NCI-H2196 treated with DMSO at 0.1 percent for 48 hours (cell line): ENCODE results near the gene NAGS.
"Not testable (repeated sequence)": the region's sequence is repeated elsewhere in the genome, so short reads cannot be mapped to it uniquely, and the experiment has no call there.

Experiments used
- DNase-seq: peaks from one replicate; lab custom pipeline; 2025; ENCODE audit not compliant: unreplicated experiment; lab: John Stamatoyannopoulos, UW

The NAGS gene

GRCh38 chr17:44006598-44007345 lies 2.4 kb downstream of the NAGS start:
- DNase-seq, result peak; percentile 80

DNA sequence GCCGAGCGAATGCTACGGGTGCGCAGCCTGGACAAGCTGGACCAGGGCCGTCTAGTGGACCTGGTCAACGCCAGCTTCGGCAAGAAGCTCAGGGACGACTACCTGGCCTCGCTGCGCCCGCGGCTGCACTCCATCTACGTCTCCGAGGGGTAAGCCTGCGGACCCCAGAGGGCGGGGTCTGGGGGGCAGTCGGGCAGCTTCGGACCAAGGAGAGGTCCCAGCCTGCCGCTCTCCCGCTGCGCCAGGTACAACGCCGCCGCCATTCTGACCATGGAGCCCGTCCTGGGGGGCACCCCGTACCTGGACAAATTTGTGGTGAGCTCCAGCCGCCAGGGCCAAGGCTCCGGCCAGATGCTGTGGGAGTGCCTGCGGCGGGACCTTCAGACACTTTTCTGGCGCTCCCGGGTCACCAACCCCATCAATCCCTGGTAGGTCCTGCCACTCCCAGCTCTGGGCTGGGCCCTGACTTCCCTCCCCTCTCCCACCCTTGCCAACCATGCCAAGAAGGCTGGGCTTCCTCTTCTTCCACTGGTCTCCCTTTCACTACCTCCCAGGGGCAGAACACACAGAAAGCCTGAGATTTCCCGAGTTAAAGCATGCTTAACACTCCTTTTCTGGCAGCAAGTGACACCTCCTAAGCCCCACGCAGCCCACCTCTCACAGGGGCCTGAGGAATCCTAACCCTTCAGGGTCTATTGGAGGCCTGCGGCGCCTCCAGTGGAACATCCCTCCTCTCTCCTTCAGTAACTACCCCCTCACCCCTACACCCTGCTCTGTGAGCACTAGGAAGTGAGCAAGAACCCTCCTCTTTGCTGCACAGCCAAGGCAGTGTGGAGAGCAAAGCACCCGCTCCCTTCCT lies 3.2 kb downstream of the NAGS start:
- no peak for DNase-seq

DNA sequence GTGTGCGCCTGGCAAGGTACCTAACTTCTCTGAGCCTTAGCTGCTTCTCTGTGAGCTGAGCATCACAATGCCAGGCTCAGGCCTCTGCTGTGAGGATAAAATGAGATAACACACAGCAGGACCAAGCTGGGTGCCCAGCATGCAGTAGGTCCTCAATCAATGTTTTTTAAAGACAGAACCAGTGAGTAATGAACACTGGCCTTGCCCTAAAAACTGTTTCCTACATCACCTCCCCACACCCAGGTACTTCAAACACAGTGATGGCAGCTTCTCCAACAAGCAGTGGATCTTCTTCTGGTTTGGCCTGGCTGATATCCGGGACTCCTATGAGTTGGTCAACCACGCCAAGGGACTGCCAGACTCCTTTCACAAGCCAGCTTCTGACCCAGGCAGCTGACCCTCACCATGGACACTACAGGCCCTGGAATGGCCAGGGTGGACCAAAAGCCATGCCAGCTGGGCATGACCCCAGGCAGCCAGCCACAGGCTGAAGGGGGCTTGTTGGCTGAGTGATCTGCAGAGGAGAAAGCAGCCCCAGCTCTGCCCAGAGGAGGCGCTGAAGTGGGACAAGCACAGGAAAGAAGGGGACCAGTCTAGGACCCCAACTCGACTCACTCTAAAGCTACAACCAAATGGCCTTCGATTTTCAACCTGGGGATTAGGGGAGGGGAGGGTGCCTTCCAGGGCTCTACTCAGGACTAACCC lies 3.9 kb downstream of the NAGS start:
- DNase-seq, result no peak

GRCh38 chr17:44010966-44011647 lies 6.7 kb downstream of the NAGS start:
- DNase-seq, result no peak

DNA sequence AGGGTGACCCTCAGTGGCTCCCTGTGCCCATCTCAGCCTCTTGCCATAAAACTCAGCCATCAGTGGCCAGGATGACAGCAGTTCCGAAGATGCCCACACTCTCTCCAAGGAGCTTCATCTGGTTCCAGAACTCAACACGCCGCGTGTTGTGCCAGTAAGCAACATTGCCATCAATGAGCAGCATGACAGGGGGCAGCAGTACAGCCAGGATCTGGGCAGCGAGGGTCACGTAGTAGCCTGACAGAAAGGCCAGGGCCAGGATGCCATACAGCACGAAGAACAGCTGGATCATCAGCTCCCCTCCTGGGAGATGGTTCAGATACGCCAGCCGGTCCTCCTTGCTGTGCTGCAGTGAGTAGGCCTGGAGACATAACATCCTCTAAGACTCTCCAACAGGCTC lies 7.5 kb downstream of the NAGS start:
- no peak for DNase-seq

GRCh38 chr17:44012391-44012790 lies 8.0 kb downstream of the NAGS start:
- DNase-seq, result no peak

- DNase-seq, result no peak
These were observed 8.5 kb downstream of the NAGS start for GRCh38 chr17:44012874-44013273.

DNA sequence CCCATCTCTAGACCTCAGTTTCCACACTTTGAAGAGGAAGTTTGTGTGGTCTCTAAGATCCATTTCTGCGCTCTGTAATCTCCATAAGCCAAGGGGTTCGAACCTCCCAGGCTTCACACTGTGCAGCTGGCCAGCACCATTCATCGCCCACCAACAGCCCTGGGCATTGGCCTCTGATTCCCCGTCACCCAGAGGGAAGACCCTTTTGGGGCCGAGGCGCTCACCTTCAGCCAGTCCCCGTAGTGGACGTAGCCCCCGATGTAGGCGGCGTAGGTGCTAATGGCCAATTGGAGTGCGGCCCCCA lies 9.7 kb downstream of the NAGS start:
- DNase-seq, result no peak

GRCh38 chr17:44014437-44015172 lies 10.2 kb downstream of the NAGS start, which contains the start of gene TMEM101:
TMEM101 (minus strand) TSS chr17:44014963; CDS start chr17:44014952, 11 bp downstream.
- peak; percentile 83 for DNase-seq

- not testable (repeated sequence) for DNase-seq
These were observed 16.8 kb downstream of the NAGS start for GRCh38 chr17:44021227-44021626.

- DNase-seq, result no peak
These were observed 17.8 kb downstream of the NAGS start for GRCh38 chr17:44022246-44022645.

DNA sequence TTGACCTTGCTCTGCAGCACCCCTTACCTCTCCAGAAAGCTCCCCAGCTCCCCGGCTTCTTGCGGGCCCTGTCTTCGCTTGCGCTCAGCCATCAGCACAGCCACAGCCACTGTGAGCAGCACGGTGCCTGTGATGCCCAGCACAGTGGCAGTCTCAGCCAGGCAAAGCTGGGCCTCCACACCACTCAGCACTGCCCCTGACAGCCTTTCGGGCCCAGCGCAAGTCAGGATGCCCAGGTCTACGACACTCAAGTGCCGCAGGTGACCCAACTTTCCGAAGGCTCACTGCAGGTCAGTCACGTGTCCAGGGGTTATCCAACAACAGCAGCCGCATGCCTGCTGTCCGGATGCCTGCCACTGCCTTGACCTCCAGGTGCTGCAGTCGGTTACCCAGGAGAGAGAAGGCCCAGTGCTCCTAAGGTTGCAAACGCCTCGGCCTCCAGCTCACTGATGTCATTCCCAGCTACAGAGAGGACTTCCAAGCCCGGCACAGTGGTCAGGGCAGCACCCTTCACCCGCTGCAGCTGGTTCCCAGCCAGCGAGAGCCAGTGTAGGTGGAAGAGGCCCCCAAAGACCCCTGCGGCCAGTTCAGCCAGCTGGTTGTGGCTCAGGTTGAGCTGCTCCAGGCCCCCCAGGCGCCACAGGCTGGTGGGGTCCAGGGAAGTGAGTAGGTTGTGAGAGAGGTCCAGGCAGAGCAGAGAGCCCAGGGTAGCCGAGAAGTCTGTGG lies 19.3 kb downstream of the NAGS start:
- peak; percentile 30 for DNase-seq

GRCh38 chr17:44024271-44024663 lies 19.8 kb downstream of the NAGS start:
- DNase-seq, result peak; percentile 83

DNA sequence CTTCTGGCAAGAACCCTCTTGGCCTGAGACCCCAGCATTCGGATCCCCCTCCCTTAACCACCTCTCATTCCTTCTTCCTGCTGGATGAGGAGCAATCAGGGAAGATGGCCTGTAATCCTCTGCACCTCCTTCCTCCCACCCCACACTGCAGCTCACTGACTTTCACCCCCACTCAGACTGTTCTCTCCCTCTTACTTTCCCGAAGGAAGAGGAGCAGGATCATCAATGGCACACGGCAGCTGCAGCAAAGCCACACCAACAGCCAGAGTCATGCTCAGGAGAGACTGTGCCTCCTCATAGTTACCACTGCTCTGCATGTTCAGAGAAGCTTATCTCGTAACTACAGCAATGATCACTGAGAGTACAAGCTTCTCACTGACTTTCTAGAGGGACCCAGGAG lies 20.4 kb downstream of the NAGS start:
- DNase-seq, result no peak

DNA sequence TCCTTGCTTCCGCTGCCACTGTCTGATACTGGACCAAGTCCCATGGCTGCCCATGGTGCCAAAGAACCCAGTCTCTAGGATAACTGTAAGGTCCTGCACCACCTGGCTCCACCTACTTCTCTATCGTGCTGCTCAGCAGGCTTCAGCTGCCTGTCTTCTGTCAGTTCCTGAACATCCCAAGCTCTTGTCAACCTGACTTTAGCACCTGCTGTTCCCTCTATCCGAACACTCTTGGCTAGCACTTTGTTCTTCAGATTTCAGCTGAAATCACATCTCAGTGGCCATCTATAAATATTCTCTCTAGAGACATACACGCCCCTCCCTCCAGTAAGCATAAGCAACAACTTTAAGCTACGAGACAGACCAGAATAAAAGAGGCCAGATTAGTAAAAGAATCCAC lies 25.3 kb downstream of the NAGS start:
- DNase-seq, result no peak

GRCh38 chr17:44030482-44030881 lies 26.1 kb downstream of the NAGS start:
- DNase-seq, result no peak

GRCh38 chr17:44033861-44034408 lies 29.5 kb downstream of the NAGS start:
- no peak for DNase-seq

- DNase-seq, result not testable (repeated sequence)
These were observed 30.3 kb downstream of the NAGS start for GRCh38 chr17:44034688-44035087.

GRCh38 chr17:44037471-44037870 lies 33.0 kb downstream of the NAGS start:
- no peak for DNase-seq

DNA sequence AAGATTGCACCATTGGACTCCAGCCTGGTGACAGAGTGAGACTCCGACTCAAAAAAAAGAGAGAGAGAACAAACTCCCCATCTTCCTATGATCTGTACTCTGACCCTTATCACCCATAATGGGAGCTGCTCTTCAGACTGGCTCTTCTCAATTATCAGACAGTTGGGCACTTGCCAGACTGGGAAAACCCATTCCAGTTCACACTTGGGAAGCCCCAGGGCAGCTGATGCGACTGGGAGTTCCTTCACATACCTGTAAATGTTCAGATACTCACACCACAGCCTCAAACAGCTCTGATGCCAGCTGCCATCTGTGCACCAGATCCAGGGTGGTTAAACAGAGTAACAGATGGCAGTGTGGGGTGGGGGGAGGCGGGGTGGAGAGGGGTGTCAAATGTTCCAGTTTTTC lies 34.2 kb downstream of the NAGS start:
- DNase-seq, result no peak
